ENCODE measurements around the gene LMF1.

Gene LMF1

DNA sequence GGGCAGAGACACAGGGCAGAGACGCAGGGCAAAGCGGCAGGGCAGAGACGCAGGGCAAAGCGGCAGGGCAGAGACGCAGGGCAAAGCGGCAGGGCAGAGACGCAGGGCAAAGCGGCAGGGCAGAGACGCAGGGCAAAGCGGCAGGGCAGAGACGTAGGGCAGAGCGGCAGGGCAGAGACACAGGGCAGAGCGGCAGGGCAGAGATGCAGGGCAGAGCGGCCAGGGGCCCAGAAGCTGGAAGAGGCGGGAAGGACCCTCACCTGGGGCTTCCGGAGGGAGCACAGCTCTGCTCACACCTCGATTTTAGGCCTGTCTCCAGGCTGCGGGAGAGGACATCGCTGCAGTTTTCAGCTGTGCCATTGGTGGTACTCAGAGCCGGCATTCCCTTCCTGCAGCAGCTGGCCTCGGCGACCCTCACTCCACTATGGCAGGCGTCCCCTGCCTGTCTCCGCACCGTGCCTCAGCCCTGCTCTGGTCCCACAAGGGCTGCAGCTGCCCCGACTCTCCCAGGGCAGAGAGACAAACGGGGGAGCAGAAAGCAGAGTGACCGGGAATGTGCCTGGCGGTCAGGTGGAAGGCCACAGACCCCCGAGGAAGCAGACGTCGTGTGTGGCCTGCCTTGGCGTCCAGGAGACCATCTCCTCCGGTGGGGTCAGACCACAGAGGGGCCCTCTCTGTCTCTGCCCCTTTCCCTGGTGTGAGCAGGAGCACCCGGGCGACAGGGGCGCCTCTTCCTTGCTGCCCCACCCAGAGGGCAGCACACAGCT, 40.7 kb upstream of the LMF1 start:
- Histone ChIP-seq H3K9me3 (ENCODE audit: control insufficient read depth, low read length) (no peaks in the 10 kb centered on the region), H3K36me3 (ENCODE audit: control insufficient read depth, insufficient read depth, low read length) (no peaks in the 10 kb centered on the region), H3K27ac (ENCODE audit: low read depth, low read length, severe bottlenecking) (no peak overlapping the region), H3K4me3 (ENCODE audit: extremely low read depth, insufficient read depth, low read length, poor library complexity, severe bottlenecking) (no peak overlapping the region), H3K4me1 (ENCODE audit: control insufficient read depth, insufficient read depth, low read length, poor library complexity, severe bottlenecking) (no peaks in the 10 kb centered on the region)
- 92 to 93% methylated on average over 25 to 35 of the region's 37 CpGs for WGBS, 2 experiments (ENCODE audit: insufficient coverage in 2 of 2)

DNA sequence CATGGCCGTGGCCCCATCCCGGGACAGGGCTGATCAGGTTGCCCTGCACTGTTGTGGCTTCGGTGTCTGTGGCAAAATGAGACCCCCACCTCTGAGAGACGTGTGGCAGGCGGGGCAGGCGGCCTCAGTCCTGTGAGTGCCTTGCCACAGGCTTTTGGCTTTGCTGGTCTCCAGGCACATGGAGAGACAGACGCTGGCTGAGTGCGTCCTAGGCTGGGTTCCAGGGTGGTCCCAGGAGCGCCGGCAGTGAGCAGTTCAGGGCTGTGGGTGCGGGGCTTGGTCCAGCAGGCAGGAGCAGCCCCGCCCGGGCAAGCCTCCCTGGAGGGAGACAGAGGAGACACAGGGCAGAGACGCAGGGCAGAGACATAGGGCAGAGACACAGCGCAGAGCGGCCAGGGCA, 40.0 kb upstream of the LMF1 start:
- H3K4me1 ChIP-seq (ENCODE audit: control insufficient read depth, insufficient read depth, low read length, poor library complexity, severe bottlenecking) = no peaks in the 10 kb centered on the region
- no peak overlapping the region for H3K27ac ChIP-seq (ENCODE audit: low read depth, low read length, severe bottlenecking)
- no peak overlapping the region for H3K4me3 ChIP-seq (ENCODE audit: extremely low read depth, insufficient read depth, low read length, poor library complexity, severe bottlenecking)
- no peaks in the 10 kb centered on the region for H3K9me3 ChIP-seq (ENCODE audit: control insufficient read depth, low read length)
- WGBS, 2 experiments (ENCODE audit: insufficient coverage in 2 of 2) = 90 to 93% methylated on average over 14 to 16 of the region's 16 CpGs
- H3K36me3 ChIP-seq (ENCODE audit: control insufficient read depth, insufficient read depth, low read length) = no peaks in the 10 kb centered on the region

DNA sequence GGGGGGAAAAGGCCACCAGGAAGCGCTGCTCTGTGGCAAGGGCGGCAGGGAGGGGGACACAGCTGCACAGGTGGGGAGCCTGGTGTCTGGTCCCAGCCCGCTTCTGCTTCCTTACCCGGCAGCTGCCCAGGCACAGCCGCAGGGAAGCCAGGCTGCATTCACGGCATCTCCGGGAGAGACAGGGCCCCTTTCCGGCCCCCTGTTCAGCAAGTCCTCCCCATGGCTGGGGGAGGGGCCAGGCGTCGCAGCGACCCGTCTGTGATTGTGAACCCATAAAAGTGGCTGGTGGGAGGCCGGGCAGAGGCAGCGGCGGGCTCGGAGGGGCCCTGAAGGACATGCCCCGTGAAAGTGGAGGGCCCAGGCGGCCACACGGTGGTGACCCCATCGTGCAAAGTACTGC, 39.5 kb upstream of the LMF1 start:
- Histone ChIP-seq H3K36me3 (ENCODE audit: control insufficient read depth, insufficient read depth, low read length) (no peaks in the 10 kb centered on the region), H3K9me3 (ENCODE audit: control insufficient read depth, low read length) (no peaks in the 10 kb centered on the region)
- WGBS, 2 experiments (ENCODE audit: insufficient coverage in 2 of 2) = 80 to 82% methylated on average over 18 to 19 of the region's 20 CpGs

DNA sequence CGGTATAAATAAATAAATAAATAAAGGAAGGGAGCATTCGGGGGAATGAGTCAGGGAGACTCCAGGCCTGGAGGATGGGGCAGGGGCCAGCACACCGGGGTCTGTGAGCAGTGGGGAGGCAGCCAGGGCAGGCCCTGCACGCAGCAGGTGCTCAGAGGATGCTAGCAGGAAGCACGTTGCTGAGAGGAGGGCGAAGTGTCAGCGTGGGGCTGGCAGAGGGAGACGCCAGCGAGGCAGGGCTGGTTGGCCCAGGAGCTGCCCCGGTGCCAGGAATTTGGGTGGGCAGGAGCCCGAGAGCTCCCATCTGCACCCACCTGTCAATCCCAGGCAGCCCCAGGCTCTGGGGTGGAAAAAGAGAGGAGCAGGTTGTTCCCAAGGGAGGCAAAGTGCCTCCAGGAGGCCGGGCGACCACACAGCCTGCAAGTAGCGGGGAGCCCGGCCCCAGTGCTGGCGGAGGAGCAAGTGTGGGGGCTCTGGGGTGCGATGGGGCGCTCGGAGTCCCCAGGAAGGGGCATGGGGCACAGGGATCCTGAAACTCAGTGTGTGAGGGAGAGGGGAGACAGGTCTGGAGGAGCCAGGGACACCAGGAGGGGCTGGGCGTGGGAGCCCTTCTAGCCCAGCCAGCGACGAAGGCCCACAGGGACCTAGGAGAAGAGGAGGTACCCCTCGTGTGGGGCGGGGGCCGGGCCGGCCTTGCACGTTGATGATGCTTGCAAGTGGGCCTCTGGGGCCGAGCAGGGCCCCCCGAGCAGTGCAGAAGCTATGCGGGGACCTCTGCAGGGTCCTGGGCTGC, 38.8 kb upstream of the LMF1 start:
- Histone ChIP-seq H3K4me3 (ENCODE audit: extremely low read depth, insufficient read depth, low read length, poor library complexity, severe bottlenecking) (no peak overlapping the region), H3K4me1 (ENCODE audit: control insufficient read depth, insufficient read depth, low read length, poor library complexity, severe bottlenecking) (no peaks in the 10 kb centered on the region), H3K27ac (ENCODE audit: low read depth, low read length, severe bottlenecking) (no peak overlapping the region), H3K9me3 (ENCODE audit: control insufficient read depth, low read length) (no peaks in the 10 kb centered on the region), H3K36me3 (ENCODE audit: control insufficient read depth, insufficient read depth, low read length) (no peaks in the 10 kb centered on the region)
- WGBS, 2 experiments (ENCODE audit: insufficient coverage in 2 of 2) = 92 to 94% methylated on average over 22 to 24 of the region's 30 CpGs

More for the DNA sequence above, 39.5 kb upstream of the LMF1 start:
- Histone ChIP-seq H3K4me1 (ENCODE audit: control insufficient read depth, insufficient read depth, low read length, poor library complexity, severe bottlenecking) (no peaks in the 10 kb centered on the region), H3K4me3 (ENCODE audit: extremely low read depth, insufficient read depth, low read length, poor library complexity, severe bottlenecking) (no peak overlapping the region), H3K27ac (ENCODE audit: low read depth, low read length, severe bottlenecking) (no peak overlapping the region)

- H3K9me3 ChIP-seq (ENCODE audit: control insufficient read depth, low read length) = no peaks in the 10 kb centered on the region
- 91 to 98% methylated on average over 14 of the region's 14 CpGs for WGBS, 2 experiments (ENCODE audit: insufficient coverage in 2 of 2)
These were observed 37.3 kb upstream of the LMF1 start for GRCh38 chr16:1008085-1008484.

DNA sequence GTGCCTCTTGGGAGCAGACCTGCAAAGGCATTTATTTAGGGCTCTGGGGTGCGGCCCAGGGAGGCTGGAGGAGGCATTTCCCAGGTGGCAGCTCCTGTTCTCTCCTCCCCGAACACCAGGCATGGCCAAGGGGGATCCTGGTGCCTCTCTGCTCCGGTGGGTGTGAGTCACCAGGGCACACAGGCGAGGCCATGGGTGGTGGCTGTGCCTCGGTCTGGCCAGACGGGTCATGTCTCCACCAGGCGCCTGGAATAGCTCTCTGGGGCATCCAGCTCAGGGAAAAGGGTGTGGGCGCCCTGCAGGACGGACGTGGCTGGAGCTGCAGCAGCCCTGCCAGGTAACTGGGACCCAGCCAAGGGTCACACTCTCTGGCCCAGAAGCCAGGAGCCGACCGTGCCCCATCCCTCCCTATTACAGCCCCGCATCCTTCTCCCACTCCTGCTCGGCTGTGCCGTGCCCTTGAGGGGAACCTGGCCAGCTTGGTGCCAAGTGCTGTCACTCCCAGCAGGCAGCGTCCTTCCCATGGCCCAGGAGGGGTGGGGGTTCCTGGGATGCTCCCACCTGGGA, 36.6 kb upstream of the LMF1 start:
- Histone ChIP-seq H3K4me1 (ENCODE audit: control insufficient read depth, insufficient read depth, low read length, poor library complexity, severe bottlenecking) (peaks cover 5% of the 10 kb centered on the region), H3K4me3 (ENCODE audit: extremely low read depth, insufficient read depth, low read length, poor library complexity, severe bottlenecking) (no peak overlapping the region), H3K36me3 (ENCODE audit: control insufficient read depth, insufficient read depth, low read length) (no peaks in the 10 kb centered on the region), H3K27ac (ENCODE audit: low read depth, low read length, severe bottlenecking) (no peak overlapping the region), H3K9me3 (ENCODE audit: control insufficient read depth, low read length) (no peaks in the 10 kb centered on the region)
- 93% methylated on average over 10 to 16 of the region's 16 CpGs for whole genome bisulfite sequencing, 2 experiments (ENCODE audit: insufficient coverage in 2 of 2)

More at GRCh38 chr16:1008085-1008484, 37.3 kb upstream of the LMF1 start:
- Histone ChIP-seq H3K27ac (ENCODE audit: low read depth, low read length, severe bottlenecking) (no peak overlapping the region), H3K4me3 (ENCODE audit: extremely low read depth, insufficient read depth, low read length, poor library complexity, severe bottlenecking) (no peak overlapping the region), H3K4me1 (ENCODE audit: control insufficient read depth, insufficient read depth, low read length, poor library complexity, severe bottlenecking) (peaks cover 1% of the 10 kb centered on the region), H3K36me3 (ENCODE audit: control insufficient read depth, insufficient read depth, low read length) (no peaks in the 10 kb centered on the region)

DNA sequence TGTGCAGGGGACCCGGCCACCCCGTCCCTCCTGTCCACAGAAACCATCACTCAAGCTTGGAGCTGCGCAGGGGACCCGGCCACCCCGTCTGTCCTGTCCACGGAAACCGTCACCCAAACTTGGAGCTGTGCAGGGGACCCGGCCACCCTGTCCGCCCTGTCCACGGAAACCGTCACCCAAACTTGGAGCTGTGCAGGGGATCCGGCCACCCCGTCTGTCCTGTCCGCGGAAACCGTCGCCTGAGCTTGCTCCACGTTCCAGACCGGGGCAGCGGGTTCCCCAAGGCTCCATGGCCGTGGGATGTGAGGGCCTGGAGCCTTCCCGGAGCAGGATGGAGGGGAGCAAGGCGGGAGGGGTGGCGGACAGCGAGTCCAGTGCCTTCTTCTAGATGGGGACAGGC, 36.0 kb upstream of the LMF1 start:
- WGBS, 2 experiments (ENCODE audit: insufficient coverage in 2 of 2) = 91 to 96% methylated on average over 19 to 25 of the region's 25 CpGs

GRCh38 chr16:1005286-1005685, 34.5 kb upstream of the LMF1 start:
- Histone ChIP-seq H3K9me3 (ENCODE audit: control insufficient read depth, low read length) (peaks cover 6% of the 10 kb centered on the region), H3K4me3 (ENCODE audit: extremely low read depth, insufficient read depth, low read length, poor library complexity, severe bottlenecking) (no peak overlapping the region), H3K4me1 (ENCODE audit: control insufficient read depth, insufficient read depth, low read length, poor library complexity, severe bottlenecking) (peaks cover 5% of the 10 kb centered on the region), H3K36me3 (ENCODE audit: control insufficient read depth, insufficient read depth, low read length) (no peaks in the 10 kb centered on the region), H3K27ac (ENCODE audit: low read depth, low read length, severe bottlenecking) (no peak overlapping the region)
- WGBS, 2 experiments (ENCODE audit: insufficient coverage in 2 of 2) = 96 to 97% methylated on average over 7 to 11 of the region's 11 CpGs

More for the DNA sequence above, 36.0 kb upstream of the LMF1 start:
- no peaks in the 10 kb centered on the region for H3K36me3 ChIP-seq (ENCODE audit: control insufficient read depth, insufficient read depth, low read length)
- no peak overlapping the region for H3K27ac ChIP-seq (ENCODE audit: low read depth, low read length, severe bottlenecking)
- peaks cover 5% of the 10 kb centered on the region for H3K4me1 ChIP-seq (ENCODE audit: control insufficient read depth, insufficient read depth, low read length, poor library complexity, severe bottlenecking)
- H3K9me3 ChIP-seq (ENCODE audit: control insufficient read depth, low read length) = peaks cover 2% of the 10 kb centered on the region
- no peak overlapping the region for H3K4me3 ChIP-seq (ENCODE audit: extremely low read depth, insufficient read depth, low read length, poor library complexity, severe bottlenecking)

- Histone ChIP-seq H3K4me3 (ENCODE audit: extremely low read depth, insufficient read depth, low read length, poor library complexity, severe bottlenecking) (no peak overlapping the region), H3K36me3 (ENCODE audit: control insufficient read depth, insufficient read depth, low read length) (no peaks in the 10 kb centered on the region), H3K9me3 (ENCODE audit: control insufficient read depth, low read length) (peaks cover 6% of the 10 kb centered on the region), H3K27ac (ENCODE audit: low read depth, low read length, severe bottlenecking) (no peak overlapping the region), H3K4me1 (ENCODE audit: control insufficient read depth, insufficient read depth, low read length, poor library complexity, severe bottlenecking) (peaks cover 5% of the 10 kb centered on the region)
- 94 to 95% methylated on average over 35 to 36 of the region's 41 CpGs for WGBS, 2 experiments (ENCODE audit: insufficient coverage in 2 of 2)
These were observed 32.9 kb upstream of the LMF1 start for GRCh38 chr16:1003391-1004347.

Data from mesodermal cell (in vitro differentiated cells).